HUES48 (cell line): Measurements from ENCODE around the gene SLC22A9.
"Not testable (repeated sequence)": the region's sequence is repeated elsewhere in the genome, so short reads cannot be mapped to it uniquely, and the experiment has no call there.

Experiments
- H3K27ac ChIP-seq: one replicate; pipeline ENCODE4 v1.7.0; 2013; ENCODE audit warnings: low read depth, low read length, inconsistent platforms
- H3K27me3 ChIP-seq: 2 replicates; pipeline ENCODE4 v1.6.1; 2013; ENCODE audit warnings: mild to moderate bottlenecking, low read length; ENCODE audit not compliant: control insufficient read depth, insufficient read depth
- H3K36me3 ChIP-seq: 2 replicates; pipeline ENCODE4 v1.6.1; 2013; ENCODE audit warnings: low read length; ENCODE audit not compliant: control insufficient read depth, insufficient read depth
- H3K4me1 ChIP-seq: 2 replicates; pipeline ENCODE4 v1.6.1; 2013; ENCODE audit warnings: mild to moderate bottlenecking, low read length; ENCODE audit not compliant: control insufficient read depth, insufficient read depth
- H3K4me3 ChIP-seq: 2 replicates; pipeline ENCODE4 v1.5.1; 2013; ENCODE audit warnings: mild to moderate bottlenecking, low read depth, low read length
- H3K9ac ChIP-seq: 2 replicates; pipeline ENCODE4 v1.6.1; 2013; ENCODE audit warnings: mild to moderate bottlenecking, low read depth, low read length, moderate library complexity
- H3K9me3 ChIP-seq: 2 replicates; pipeline ENCODE4 v1.6.1; 2013; ENCODE audit warnings: low read length; ENCODE audit not compliant: control insufficient read depth, insufficient read depth

Gene SLC22A9

GRCh38 chr11:63395697-63396096 lies 26.1 kb downstream of the SLC22A9 start:
- Histone ChIP-seq H3K4me1 (no peaks in the 10 kb centered on the region), H3K27me3 (no peaks in the 10 kb centered on the region), H3K36me3 (no peaks in the 10 kb centered on the region), H3K9ac (no peak overlapping the region), H3K27ac (no peak overlapping the region), H3K4me3 (no peak overlapping the region), H3K9me3 (no peaks in the 10 kb centered on the region)

- Histone ChIP-seq H3K36me3 (no peaks in the 10 kb centered on the region), H3K27ac (no peak overlapping the region), H3K4me1 (no peaks in the 10 kb centered on the region), H3K9me3 (no peaks in the 10 kb centered on the region), H3K27me3 (no peaks in the 10 kb centered on the region), H3K9ac (no peak overlapping the region), H3K4me3 (no peak overlapping the region)
Measured at GRCh38 chr11:63404161-63404935, 34.8 kb downstream of the SLC22A9 start.

- H3K9me3 ChIP-seq = no peaks in the 10 kb centered on the region
- H3K27me3 ChIP-seq = no peaks in the 10 kb centered on the region
- H3K4me3 ChIP-seq = no peak overlapping the region
- H3K9ac ChIP-seq = no peak overlapping the region
- no peak overlapping the region for H3K27ac ChIP-seq
- no peaks in the 10 kb centered on the region for H3K36me3 ChIP-seq
- H3K4me1 ChIP-seq = no peaks in the 10 kb centered on the region
Measured at GRCh38 chr11:63405114-63405513, 35.5 kb downstream of the SLC22A9 start.

GRCh38 chr11:63406458-63406857 lies 36.9 kb downstream of the SLC22A9 start:
- no peaks in the 10 kb centered on the region for H3K27me3 ChIP-seq
- no peak overlapping the region for H3K4me3 ChIP-seq
- H3K9me3 ChIP-seq = no peaks in the 10 kb centered on the region
- no peak overlapping the region for H3K27ac ChIP-seq
- H3K36me3 ChIP-seq = no peaks in the 10 kb centered on the region
- H3K4me1 ChIP-seq = no peaks in the 10 kb centered on the region
- no peak overlapping the region for H3K9ac ChIP-seq

DNA sequence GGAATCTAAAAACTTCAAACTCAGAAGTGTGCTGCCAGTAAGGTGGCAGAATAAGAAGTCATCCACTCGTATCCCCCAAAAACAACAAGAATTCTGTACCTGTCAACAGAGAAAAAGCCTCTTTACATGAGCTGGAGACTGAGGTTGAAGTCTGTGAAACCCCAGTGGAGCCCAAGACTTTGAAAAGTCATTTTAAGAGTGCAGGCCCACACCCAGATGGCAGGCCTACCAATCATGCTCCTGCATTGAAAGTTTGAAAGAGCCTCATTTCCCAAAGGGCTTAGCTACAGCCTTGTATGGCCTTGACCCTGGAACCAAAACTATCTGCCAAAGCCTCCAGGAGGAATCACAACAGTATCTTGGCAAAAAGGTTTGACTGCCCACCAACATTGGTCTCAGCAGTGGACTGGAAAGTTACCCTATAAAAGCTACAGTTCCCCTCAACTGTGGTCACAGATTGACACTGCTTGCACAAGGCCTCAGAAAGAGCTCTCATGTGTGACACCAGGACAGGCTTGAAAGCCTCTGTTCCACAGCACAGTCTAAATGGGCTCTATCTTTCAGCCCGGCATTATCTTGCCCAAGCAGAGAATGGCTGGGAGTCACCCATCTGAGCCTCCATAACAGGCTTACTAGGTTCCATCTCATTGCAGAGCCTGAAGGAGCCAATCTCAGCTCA lies 47.7 kb downstream of the SLC22A9 start:
- peaks cover 6% of the 10 kb centered on the region; the same call in 1 of the 2 replicates for H3K4me1 ChIP-seq
- no peak overlapping the region for H3K9ac ChIP-seq
- peaks cover 12% of the 10 kb centered on the region; the same call in 1 of the 2 replicates for H3K9me3 ChIP-seq

GRCh38 chr11:63427971-63428508 lies 58.5 kb downstream of the SLC22A9 start:
- Histone ChIP-seq H3K9ac (no peak overlapping the region), H3K36me3 (no peaks in the 10 kb centered on the region), H3K27me3 (no peaks in the 10 kb centered on the region), H3K9me3 (peaks cover 9% of the 10 kb centered on the region; the same call in 1 of the 2 replicates), H3K4me1 (no peaks in the 10 kb centered on the region), H3K4me3 (no peak overlapping the region), H3K27ac (no peak overlapping the region)

More for the DNA sequence above, 47.7 kb downstream of the SLC22A9 start:
- Histone ChIP-seq H3K36me3 (no peaks in the 10 kb centered on the region), H3K4me3 (no peak overlapping the region), H3K27me3 (no peaks in the 10 kb centered on the region), H3K27ac (no peak overlapping the region)

- H3K27me3 ChIP-seq, H3K36me3 ChIP-seq, H3K9ac ChIP-seq, H3K27ac ChIP-seq, H3K4me1 ChIP-seq, H3K4me3 ChIP-seq: not testable (repeated sequence)
- peaks cover 15% of the 10 kb centered on the region for H3K9me3 ChIP-seq
Measured at GRCh38 chr11:63430731-63431130, 61.1 kb downstream of the SLC22A9 start.

GRCh38 chr11:63435351-63435750 lies 65.8 kb downstream of the SLC22A9 start:
- not testable (repeated sequence) for H3K9ac ChIP-seq, H3K36me3 ChIP-seq, H3K27me3 ChIP-seq, H3K27ac ChIP-seq, H3K4me3 ChIP-seq, H3K9me3 ChIP-seq, H3K4me1 ChIP-seq

DNA sequence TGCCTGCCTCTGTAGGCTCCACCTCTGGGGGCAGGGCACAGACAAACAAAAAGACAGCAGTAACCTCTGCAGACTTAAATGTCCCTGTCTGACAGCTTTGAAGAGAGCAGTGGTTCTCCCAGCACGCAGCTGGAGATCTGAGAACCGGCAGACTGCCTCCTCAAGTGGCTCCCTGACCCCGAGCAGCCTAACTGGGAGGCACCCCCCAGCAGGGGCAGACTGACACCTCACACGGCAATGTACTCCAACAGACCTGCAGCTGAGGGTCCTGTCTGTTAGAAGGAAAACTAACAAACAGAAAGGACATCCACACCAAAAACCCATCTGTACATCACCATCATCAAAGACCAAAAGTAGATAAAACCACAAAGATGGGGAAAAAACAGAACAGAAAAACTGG lies 66.2 kb downstream of the SLC22A9 start:
- H3K9ac ChIP-seq, H3K4me1 ChIP-seq, H3K4me3 ChIP-seq, H3K36me3 ChIP-seq, H3K9me3 ChIP-seq, H3K27me3 ChIP-seq, H3K27ac ChIP-seq: not testable (repeated sequence)

GRCh38 chr11:63443714-63444113 lies 74.1 kb downstream of the SLC22A9 start:
- no peak overlapping the region for H3K27ac ChIP-seq
- H3K9me3 ChIP-seq = peaks cover 3% of the 10 kb centered on the region; the same call in 1 of the 2 replicates
- H3K4me3 ChIP-seq = no peak overlapping the region
- H3K36me3 ChIP-seq = no peaks in the 10 kb centered on the region
- H3K4me1 ChIP-seq = peaks cover 12% of the 10 kb centered on the region
- H3K9ac ChIP-seq = no peak overlapping the region
- H3K27me3 ChIP-seq = no peaks in the 10 kb centered on the region

- no peak overlapping the region for H3K27ac ChIP-seq
- H3K9ac ChIP-seq = no peak overlapping the region
- H3K9me3 ChIP-seq = peaks cover 3% of the 10 kb centered on the region; the same call in 1 of the 2 replicates
- peaks cover 17% of the 10 kb centered on the region for H3K4me1 ChIP-seq
- H3K36me3 ChIP-seq = no peaks in the 10 kb centered on the region
- H3K27me3 ChIP-seq = no peaks in the 10 kb centered on the region
- no peak overlapping the region for H3K4me3 ChIP-seq
Measured at GRCh38 chr11:63444160-63444559, 74.6 kb downstream of the SLC22A9 start.
